Stimulated activated CD8-positive, alpha-beta memory T cell treated with anti-CD3 and anti-CD28 coated beads, Interleukin-2, amount 100 ng/mL, for 48 hours (primary cell): ENCODE results near the gene LMO3.

ENCODE experiments used
- DNase-seq, 2 donors: peaks; one replicate each; pipeline ENCODE4 v3.0.0-alpha.2; 2020; ENCODE audit warnings: low read depth in 2 of 2

Gene LMO3

GRCh38 chr12:16606117-16606200, at the start of gene LMO3:
Gene LMO3 (minus strand): TSS chr12:16606162. CDS start chr12:16600860, 5,302 bp downstream.
- DNase-seq, result no peak

DNA sequence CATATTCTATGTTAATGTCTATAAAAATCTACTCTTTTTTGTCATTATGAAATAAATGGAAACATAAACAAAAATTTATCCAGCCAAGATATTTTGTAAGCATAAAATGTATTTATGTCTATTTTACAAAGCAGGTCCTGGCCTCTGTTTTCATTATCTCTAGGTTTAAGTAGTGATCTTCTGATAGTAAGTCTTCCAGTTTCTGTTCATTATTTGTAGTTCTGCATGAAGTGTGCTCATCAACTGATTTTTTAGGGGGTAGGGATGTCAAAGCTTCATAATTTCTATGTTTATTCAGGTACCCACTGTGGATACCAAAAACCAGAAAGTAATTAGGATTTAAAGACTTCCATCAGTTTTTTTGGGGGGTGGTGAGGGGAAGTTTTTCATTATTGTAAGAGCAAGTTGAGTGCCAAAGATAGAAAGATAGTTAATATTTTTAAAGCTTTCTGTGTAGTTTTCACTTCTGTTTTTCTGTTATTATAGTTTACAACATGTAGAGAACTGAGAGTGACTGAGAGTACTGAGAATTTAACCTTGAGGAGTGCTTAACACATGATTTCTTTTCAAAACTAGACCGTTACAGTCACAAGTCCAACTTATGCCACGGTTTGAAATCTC, 30.6 kb upstream of the LMO3 start:
- no peak for DNase-seq

DNA sequence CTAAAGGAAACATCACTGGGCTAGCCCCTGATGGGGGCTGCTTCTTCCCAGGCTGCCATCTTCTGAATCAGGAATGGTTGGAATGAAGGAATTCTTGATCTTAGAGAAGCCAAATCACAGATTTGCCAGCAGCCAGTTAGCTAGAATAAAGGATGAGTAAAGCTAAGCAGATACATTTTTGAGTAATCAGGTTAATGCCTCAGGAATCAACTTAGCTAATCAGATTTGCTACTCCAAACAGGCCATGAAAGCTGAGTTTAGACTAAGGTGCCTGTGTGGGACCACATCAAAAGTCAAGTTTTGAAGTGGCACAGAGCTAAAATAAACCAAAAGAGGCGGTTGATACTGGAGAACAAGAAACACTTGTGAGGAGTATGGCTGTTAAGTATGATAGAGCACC, 28.8 kb upstream of the LMO3 start:
- DNase-seq, result no peak

GRCh38 chr12:16626991-16627390, 21.0 kb upstream of the LMO3 start:
- DNase-seq, result no peak

- no peak for DNase-seq
Measured at GRCh38 chr12:16622338-16622737, 16.4 kb upstream of the LMO3 start.

DNA sequence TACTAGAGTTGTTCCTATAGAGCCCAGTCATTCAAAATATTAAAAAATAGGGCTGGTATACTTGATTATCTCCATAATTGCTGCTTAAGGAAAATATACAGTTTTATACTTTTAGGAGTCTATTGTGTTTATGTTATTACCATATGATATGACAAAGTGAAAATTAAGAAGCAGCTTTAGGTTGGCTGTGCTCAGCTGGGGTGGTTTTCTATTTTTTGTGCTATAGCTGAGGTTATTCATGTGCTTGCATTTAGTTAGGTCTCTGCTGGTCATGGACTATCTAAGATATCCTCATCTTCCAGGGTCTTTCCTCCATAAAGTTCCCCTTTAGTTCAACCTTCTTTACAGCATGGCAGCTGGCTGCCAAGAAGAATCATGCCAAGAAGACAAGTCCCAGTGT, 13.6 kb upstream of the LMO3 start:
- no peak for DNase-seq

- DNase-seq, result no peak
Measured at GRCh38 chr12:16618256-16618655, 12.3 kb upstream of the LMO3 start.

GRCh38 chr12:16613199-16613598, 7.2 kb upstream of the LMO3 start:
- DNase-seq, result no peak

DNA sequence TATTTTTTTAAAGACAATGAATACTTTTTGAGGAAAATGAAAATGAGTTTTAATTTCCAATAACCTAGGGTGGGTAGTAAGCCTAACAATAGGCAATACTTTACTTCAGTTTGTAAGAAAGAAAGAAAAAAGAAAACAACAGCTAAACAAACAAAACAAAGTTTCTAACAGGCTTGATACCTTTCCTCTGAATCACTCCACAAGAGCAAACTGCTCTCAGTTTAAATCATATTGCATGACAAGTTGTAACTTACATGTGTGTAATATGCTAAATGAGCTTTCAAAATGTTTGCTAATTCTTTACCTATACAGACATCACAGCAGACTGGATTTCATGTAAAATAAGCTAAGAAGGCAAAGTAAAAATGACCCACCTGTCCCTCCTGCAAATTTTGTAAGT, 6.7 kb upstream of the LMO3 start:
- no peak for DNase-seq

DNA sequence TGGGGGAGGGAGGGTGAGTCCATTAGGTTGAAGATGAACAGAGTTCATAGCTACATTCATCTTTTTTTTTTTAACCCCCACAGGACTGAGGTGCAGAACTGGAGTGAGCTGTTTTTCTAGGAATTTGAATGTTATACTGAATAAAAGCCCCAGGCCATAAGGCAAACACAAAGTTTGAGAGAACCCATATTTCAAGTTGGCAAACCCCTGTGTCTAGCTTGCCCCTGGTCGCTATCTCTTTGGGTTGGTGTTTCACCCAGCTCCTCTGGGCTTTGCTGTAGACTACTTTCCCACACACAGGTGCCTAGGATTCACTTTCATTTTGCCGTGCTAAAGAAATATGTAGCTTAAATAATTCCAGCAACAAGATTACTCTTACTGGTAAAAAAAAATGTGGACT, 5.2 kb upstream of the LMO3 start:
- no peak for DNase-seq

GRCh38 chr12:16610743-16611142, 4.8 kb upstream of the LMO3 start:
- DNase-seq, result no peak

DNA sequence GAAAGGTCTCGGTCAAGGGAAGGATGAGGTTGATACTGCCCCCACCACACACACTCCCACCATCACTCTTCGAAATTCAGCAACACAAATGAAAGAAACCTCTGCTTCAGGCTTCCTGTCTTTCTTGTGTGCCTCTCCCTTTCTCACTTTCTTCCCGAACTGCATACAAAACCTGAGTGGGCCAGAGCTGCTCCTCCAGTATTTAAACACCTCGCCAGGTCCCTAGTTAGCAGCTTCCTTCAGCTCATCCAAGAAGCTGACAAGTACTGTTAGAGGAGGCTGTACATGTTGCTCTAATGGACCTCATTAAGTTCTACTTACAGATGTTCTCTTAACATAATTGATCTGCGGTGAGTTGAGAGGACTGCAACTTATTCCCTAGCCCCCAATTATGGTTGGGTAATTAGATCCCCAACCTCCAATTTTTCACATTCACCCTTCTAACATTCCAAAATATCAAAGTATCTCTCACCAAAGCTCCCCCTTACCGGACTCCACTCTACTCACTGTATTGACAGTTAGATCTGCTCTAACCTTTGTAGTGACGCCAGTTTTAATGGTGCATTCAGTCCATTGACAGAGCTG, 4.1 kb upstream of the LMO3 start:
- DNase-seq, result no peak

DNA sequence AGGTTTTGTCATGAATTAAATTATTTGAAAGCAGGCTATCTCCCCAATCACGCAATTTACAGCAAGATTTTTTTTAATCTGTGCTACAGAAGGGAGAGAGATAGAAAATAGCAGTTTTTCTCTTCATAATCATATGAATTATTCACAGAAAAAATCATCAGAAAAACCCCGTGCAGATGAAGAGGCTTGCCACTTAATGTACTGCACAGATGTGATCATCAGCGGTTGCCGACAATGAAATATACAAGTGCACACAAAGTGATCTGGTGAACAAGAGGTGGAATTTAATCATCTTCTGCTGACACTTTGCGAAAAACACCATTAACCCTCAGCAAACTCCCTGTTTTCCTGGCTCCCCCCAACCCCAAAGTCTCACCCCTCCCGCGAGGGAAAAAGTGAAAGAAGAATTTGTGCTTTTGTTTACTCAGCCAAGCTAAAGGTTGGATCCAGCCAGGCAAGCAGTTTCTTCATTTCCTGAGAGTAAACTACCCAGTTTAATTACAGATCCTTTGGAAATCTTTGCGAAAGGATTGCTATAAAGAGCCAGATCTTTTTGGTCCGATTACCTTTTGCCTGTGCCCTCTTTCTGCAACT, 3.1 kb upstream of the LMO3 start:
- DNase-seq, result no peak

DNA sequence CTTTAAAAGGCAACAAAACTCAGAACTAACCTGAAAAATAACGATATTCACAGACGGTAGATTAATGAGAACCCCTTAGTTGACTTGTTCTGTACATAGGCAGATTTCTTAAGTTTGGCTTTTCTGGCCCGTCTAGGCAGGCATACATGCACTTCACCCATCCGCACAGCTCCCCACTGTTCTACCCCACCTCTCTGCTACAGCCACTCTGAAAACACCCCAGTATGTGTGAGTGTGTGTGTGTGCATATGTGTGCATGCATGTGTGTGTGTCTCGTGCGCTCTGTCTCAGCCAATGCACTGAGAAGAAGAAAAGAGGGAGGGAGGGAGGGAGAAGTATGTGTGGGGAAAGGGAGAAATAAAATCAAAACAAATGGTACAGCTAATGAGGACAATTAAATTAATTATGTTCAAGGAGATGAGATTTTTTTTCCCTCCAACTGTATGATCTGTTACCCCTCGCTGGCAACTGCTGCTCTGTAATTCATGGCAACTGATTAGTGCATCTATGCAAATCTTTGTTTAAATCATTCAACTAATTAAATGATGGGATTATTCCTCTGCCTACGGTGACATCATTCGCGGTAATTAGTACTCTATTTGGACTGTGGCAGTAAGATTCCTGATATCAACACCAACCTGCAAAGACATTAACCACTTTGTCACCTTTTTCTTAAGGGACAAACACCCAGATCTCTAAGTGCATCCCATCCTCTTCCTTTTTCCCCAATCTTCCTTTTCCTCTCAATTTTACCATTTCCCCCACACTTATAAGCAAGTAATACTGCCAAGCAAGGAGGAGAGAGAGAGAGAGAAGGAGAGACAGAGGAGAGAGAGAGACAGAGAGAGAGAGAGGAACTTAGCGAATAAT, 2.2 kb upstream of the LMO3 start:
- DNase-seq, result no peak

- DNase-seq, result no peak
Measured at GRCh38 chr12:16606991-16607390, 1.0 kb upstream of the LMO3 start.

DNA sequence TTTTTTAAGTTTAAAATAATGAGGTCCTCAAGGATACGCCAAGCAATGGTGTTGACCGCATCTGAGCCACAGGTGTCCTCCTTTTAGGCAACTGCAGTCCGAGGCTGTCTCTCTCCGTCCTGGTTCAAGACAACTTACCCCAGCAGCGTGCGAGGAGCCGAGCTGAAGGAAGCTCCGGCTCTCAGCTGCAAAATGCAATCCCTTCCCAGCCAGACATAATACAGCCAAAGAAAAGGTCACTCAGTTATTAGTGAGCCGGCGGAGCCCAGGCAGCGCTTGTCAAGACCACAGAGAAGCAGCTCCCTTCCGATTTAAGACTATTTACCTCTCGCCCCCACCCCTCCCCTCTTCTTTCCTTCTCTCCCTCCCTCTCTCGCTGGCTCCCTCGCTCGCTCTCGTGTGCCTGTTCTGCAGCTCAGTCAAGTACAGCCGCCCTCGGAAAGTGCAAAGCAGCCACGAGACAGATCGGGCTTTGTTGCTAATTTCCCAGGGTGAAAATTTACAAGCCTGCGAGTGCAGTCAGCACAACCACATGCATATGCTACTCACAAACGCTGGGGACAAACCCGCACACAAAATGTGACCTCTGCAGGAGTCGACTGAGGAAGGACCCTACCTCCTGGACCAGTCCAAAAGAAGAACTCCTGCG, 363 bp upstream of the LMO3 start:
- no peak for DNase-seq

DNA sequence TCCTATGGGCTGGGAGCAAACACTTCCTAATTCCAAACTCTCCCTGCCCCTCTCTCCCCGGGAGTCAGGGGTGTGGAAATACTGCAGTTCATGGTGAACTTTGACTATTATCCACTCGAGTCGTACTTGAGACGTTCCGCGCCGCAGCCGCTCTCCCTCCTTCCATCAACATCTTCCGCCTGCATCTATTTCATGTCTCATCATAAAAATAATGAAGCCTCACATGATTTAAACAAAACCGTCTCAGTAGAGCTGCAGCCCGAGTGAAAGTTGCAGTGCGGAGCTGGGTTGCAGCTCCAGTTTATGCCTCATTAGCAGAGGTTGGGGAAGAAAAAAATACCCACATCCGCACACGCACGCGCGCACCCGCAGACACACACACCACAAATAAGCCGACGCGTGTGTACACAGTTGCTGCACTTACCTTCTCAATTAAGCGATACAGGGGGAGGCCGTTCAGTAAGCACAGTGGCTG, 283 bp downstream of the LMO3 start:
- DNase-seq, result no peak

DNA sequence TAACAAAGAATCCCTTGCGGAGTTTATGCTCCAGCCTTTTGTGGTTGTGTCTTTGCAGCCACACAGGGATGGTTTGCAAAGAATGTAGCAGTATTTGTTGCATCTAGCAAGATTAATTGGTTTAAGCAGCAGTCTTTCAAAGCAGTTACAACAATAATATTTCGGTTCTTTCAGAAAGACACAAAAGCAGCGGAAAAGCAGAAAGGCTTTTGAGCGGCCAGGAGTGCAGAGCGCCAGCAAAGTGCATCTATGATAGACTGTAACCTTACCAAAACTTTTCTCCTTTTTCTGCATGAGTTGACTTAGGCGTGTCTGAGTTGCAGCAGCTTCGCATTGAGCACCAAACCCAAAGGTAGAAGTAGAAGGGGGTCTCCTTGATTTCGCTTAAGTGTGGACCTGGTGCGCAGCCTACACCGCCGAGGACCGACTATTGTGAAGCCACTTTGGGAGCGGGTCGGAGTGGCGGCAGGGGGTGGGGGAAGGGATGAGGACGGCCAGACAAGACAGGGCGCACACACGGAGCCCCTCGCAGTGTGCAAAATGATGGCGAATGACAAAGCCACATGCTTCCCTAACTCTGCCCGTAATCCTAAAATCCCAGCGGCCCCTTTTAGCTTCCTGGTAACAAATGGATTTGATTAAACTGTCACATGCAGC, 1.2 kb downstream of the LMO3 start:
- DNase-seq, result no peak

DNA sequence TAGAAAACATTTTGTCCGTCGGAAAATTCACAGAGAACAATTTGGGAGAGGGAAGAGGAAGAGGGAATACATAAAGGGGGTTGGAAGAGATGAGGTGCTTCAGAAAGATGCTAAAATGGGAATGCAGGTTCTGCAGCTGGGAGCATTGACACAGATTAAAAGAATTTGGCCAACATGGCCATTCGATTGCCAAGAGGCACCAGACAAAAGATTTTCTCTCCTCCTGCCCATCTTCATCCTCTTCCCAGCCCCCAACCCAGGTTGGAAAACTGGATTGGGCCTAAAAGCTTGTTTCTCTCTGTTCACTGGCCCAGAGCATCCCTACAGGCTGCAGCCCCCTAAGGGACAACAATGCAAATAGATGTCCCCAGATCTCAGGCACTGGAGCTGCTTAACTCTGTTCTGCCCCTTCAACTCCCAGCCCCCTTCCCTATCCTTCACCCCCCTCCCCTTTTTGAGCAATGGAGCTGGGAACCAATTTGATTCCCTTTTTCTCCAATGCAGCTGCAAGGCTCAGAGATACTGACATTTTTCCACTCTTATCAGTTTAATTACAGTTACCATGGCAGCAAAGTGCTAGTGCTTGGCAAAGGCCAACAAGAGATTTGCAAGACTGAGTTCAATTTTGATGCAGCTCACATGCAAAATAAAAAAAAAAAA, 1.9 kb downstream of the LMO3 start:
- no peak for DNase-seq

DNA sequence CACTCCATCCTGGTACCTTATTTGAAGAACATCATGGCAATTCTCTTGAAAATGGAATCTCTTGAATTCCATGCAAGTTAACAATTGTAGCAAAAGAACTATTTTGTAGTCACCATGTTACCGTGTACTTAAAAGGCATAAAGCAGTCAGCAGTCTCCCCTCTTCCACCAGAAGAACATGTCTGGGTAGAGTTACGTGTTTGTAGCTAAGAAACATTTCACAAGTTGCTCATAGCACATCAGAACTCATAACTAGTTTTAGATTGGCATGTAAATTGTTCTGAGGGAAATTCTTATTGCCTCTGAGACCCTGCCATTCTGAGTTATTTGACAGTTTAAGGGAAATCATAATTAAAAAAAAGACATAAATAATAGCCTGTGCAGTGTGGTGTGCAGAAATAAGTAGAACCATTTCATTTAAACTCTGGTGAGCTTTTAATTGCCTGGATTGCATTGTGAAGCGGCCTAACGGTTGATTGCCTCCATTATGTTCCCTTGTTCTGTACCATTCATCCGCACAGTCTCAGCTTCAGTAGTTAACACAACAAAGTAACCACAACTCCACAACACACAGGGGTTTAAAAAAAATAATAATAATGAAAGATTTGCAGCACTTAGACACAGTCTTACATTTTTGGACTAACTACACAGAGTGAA, 2.6 kb downstream of the LMO3 start:
- DNase-seq, result no peak

DNA sequence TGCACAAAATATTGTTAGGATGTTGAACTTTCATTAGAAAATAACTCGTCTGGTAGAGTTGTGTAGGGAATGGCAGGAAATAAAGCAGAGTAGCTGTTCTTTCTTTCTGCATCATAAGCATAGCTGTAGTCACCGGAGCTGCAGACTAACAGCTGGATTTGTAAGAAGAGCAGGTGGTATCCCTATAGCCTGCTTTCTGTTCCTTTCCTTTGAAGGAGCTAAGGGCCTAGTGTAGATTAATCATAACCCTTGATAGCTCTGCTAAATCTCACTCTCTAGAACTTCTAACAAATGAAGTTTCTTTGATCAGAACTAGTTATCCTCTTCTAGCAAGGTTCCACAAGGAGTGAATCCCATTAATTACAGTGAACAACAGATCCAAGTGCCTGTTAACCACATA, 3.5 kb downstream of the LMO3 start:
- DNase-seq, result no peak
